ENCODE measurements around the gene GNAI3. TPM values are rescaled to one million over a fixed set of nuclear protein-coding genes. Genes with fewer than 3 reads are reported as not detected.
A peak's percentile ranks its signal among the peaks of the same experiment; 100 is the strongest.
"Not testable (repeated sequence)": the region's sequence is repeated elsewhere in the genome, so short reads cannot be mapped to it uniquely, and the experiment has no call there.

Gene GNAI3
- total RNA-seq, 4 donors from 2014 or later, result 5.9 to 7.2 (median 6.6) TPM

GRCh38 chr1:109657970-109658369, 109.6 kb downstream of the GNAI3 start:
- DNase-seq (ENCODE audit: extremely low spot score), result peak; percentile 60
- Histone ChIP-seq H3K4me1 (peaks cover 17 to 28% (median 23%) of the 10 kb centered on the region in 4 donors), H3K27me3 (no peaks in the 10 kb centered on the region), H3K36me3 (peaks cover 0 to 55% (median 30%) of the 10 kb centered on the region in 4 donors), H3K27ac (replicated peaks in 1 of 4) (peak overlapping the region in 1 of 4 donors; percentile 84), H3K4me3 (no peak overlapping the region), H3K9me3 (no peaks in the 10 kb centered on the region)
- 80% methylated on average over 7 of the region's 7 CpGs for WGBS
- TF ChIP-seq POLR2AphosphoS5 (IDR thresholded peaks at IDR 0.05) (no peak), CTCF (IDR thresholded peaks at IDR 0.05) (no peak), POLR2A (IDR thresholded peaks at IDR 0.05; ENCODE audit: low read depth) (no peak), EP300 (IDR thresholded peaks at IDR 0.05) (no peak)
- intact Hi-C loops (cut with DNase I), result loop anchor here (10.0 kb wide), 1 partner anchor 257 kb away; the partner anchor contains the start of gene CSF1

- TF ChIP-seq POLR2A (IDR thresholded peaks at IDR 0.05; ENCODE audit: low read depth), result no peak
- no peaks in the 10 kb centered on the region for H3K9me3 ChIP-seq
- no peaks in the 10 kb centered on the region for H3K27me3 ChIP-seq
- H3K27ac ChIP-seq (replicated peaks in 1 of 4), result no peak overlapping the region
- DNase-seq (ENCODE audit: extremely low spot score), result peak; percentile 64
- intact Hi-C loops (cut with DNase I), result loop anchor here (10.0 kb wide), 1 partner anchor 256 kb away; the partner anchor contains the start of gene CSF1
- no peak overlapping the region for H3K4me3 ChIP-seq
- 43% methylated on average over 2 of the region's 3 CpGs for WGBS
- peaks cover 17 to 28% (median 24%) of the 10 kb centered on the region in 4 donors for H3K4me1 ChIP-seq
- peaks cover 0 to 58% (median 30%) of the 10 kb centered on the region in 4 donors for H3K36me3 ChIP-seq
Measured at GRCh38 chr1:109658533-109659042, 110.2 kb downstream of the GNAI3 start.

- Histone ChIP-seq H3K4me3 (no peak overlapping the region), H3K27ac (replicated peaks in 1 of 4) (no peak overlapping the region), H3K27me3 (no peaks in the 10 kb centered on the region), H3K4me1 (peaks cover 17 to 34% (median 25%) of the 10 kb centered on the region in 4 donors), H3K9me3 (no peaks in the 10 kb centered on the region), H3K36me3 (peaks cover 0 to 58% (median 30%) of the 10 kb centered on the region in 4 donors)
- TF ChIP-seq POLR2A (IDR thresholded peaks at IDR 0.05; ENCODE audit: low read depth), result no peak
- TF ChIP-seq POLR2AphosphoS5 (IDR thresholded peaks at IDR 0.05), result no peak
- TF ChIP-seq CTCF (IDR thresholded peaks at IDR 0.05), result no peak
- TF ChIP-seq EP300 (IDR thresholded peaks at IDR 0.05), result no peak
- 57% methylated on average over 2 of the region's 2 CpGs for WGBS
- peak; percentile 66 for DNase-seq (ENCODE audit: extremely low spot score)
- intact Hi-C loops (cut with DNase I), result loop anchor here (10.0 kb wide), 1 partner anchor 256 kb away; the partner anchor contains the start of gene CSF1
Measured at GRCh38 chr1:109659145-109659544, 110.7 kb downstream of the GNAI3 start.

GRCh38 chr1:109659997-109660690, 111.7 kb downstream of the GNAI3 start:
- 84% methylated on average over 5 of the region's 5 CpGs for WGBS
- intact Hi-C loops (cut with DNase I), result loop anchor here (10.0 kb wide), 1 partner anchor 255 kb away; the partner anchor contains the start of gene CSF1

GRCh38 chr1:109660691-109661026, 112.2 kb downstream of the GNAI3 start:
- Histone ChIP-seq H3K36me3 (peaks cover 0 to 69% (median 32%) of the 10 kb centered on the region in 4 donors), H3K4me1 (peaks cover 5 to 21% (median 12%) of the 10 kb centered on the region in 4 donors)
- H3K27me3 ChIP-seq; H3K9me3 ChIP-seq; H3K27ac ChIP-seq (replicated peaks in 1 of 4); DNase-seq (ENCODE audit: extremely low spot score); intact Hi-C loops (cut with DNase I); H3K4me3 ChIP-seq: not testable (repeated sequence)
- 67% methylated on average over 1 of the region's 4 CpGs for WGBS

More at GRCh38 chr1:109659997-109660690, 111.7 kb downstream of the GNAI3 start:
- peaks cover 0 to 64% (median 32%) of the 10 kb centered on the region in 4 donors for H3K36me3 ChIP-seq
- TF ChIP-seq POLR2AphosphoS5 (IDR thresholded peaks at IDR 0.05), result no peak
- peak; percentile 84 for DNase-seq (ENCODE audit: extremely low spot score)
- H3K9me3 ChIP-seq, result no peaks in the 10 kb centered on the region
- peaks cover 9 to 26% (median 16%) of the 10 kb centered on the region in 4 donors for H3K4me1 ChIP-seq
- H3K27me3 ChIP-seq, result no peaks in the 10 kb centered on the region
- no peak overlapping the region for H3K4me3 ChIP-seq
- H3K27ac ChIP-seq (replicated peaks in 1 of 4), result no peak overlapping the region

- 87% methylated on average over 2 of the region's 2 CpGs for WGBS
- Histone ChIP-seq H3K27ac (replicated peaks in 1 of 4) (no peak overlapping the region), H3K36me3 (peaks cover 0 to 70% (median 32%) of the 10 kb centered on the region in 4 donors), H3K4me3 (no peak overlapping the region), H3K9me3 (no peaks in the 10 kb centered on the region), H3K27me3 (no peaks in the 10 kb centered on the region), H3K4me1 (peaks cover 5 to 17% (median 11%) of the 10 kb centered on the region in 4 donors)
- intact Hi-C loops (cut with DNase I), result no loop called here
- TF ChIP-seq POLR2AphosphoS5 (IDR thresholded peaks at IDR 0.05) (no peak), CTCF (IDR thresholded peaks at IDR 0.05) (no peak), POLR2A (IDR thresholded peaks at IDR 0.05; ENCODE audit: low read depth) (no peak), EP300 (IDR thresholded peaks at IDR 0.05) (no peak)
- DNase-seq (ENCODE audit: extremely low spot score), result peak; percentile 81
Measured at GRCh38 chr1:109661391-109661790, 113.0 kb downstream of the GNAI3 start.

All from esophagus muscularis mucosa (tissue), 4 donors.